H9 (cell line): ENCODE results near the gene TNXB. TPM values are rescaled to one million over a fixed set of nuclear protein-coding genes. Genes with fewer than 3 reads are reported as not detected.

Source experiments
- DNase-seq: peaks from one replicate; pipeline ENCODE4 v3.0.0-alpha.2; 2017
- H2AFZ ChIP-seq: one replicate; pipeline ENCODE4 v1.6.1; 2013; ENCODE audit warnings: mild to moderate bottlenecking, low read length, control low read depth, moderate library complexity
- H2AK5ac ChIP-seq: 2 replicates; pipeline ENCODE4 v1.6.1; 2013; ENCODE audit warnings: low read length, control low read depth, mixed read lengths; ENCODE audit not compliant: insufficient read length
- H2BK120ac ChIP-seq: one replicate; pipeline ENCODE4 v1.6.1; 2013; ENCODE audit warnings: low read depth, mild to moderate bottlenecking, low read length, control low read depth, inconsistent platforms; ENCODE audit not compliant: poor library complexity, severe bottlenecking
- H2BK12ac ChIP-seq: 2 replicates; pipeline ENCODE4 v1.6.1; 2013; ENCODE audit warnings: low read length, control low read depth, mixed read lengths, low read depth; ENCODE audit not compliant: insufficient read length
- H2BK15ac ChIP-seq: 2 replicates; pipeline ENCODE4 v1.6.1; 2013; ENCODE audit warnings: low read depth, low read length, control low read depth
- H2BK20ac ChIP-seq: one replicate; pipeline ENCODE4 v1.6.1; 2013; ENCODE audit warnings: low read depth, mild to moderate bottlenecking, low read length, control low read depth, inconsistent platforms; ENCODE audit not compliant: poor library complexity, severe bottlenecking
- H2BK5ac ChIP-seq: 2 replicates; pipeline ENCODE4 v1.6.1; 2013; ENCODE audit warnings: low read length, control low read depth, mixed read lengths; ENCODE audit not compliant: insufficient read length
- H3K14ac ChIP-seq: 2 replicates; pipeline ENCODE4 v1.6.1; 2013; ENCODE audit warnings: low read length, control low read depth; ENCODE audit not compliant: insufficient read depth
- H3K18ac ChIP-seq: 2 replicates; pipeline ENCODE4 v1.6.1; 2013; ENCODE audit warnings: low read depth, mild to moderate bottlenecking, mixed read lengths, low read length, control low read depth; ENCODE audit not compliant: insufficient read length
- H3K23ac ChIP-seq: 2 replicates; pipeline ENCODE4 v1.6.1; 2013; ENCODE audit warnings: low read length, control low read depth, mixed read lengths, low read depth; ENCODE audit not compliant: insufficient read length
- H3K23me2 ChIP-seq: 2 replicates; pipeline ENCODE4 v1.6.1; 2013; ENCODE audit warnings: low read depth, mild to moderate bottlenecking, mixed read lengths, low read length, control low read depth; ENCODE audit not compliant: insufficient read length, poor library complexity, severe bottlenecking
- H3K27ac ChIP-seq: 2 replicates; pipeline ENCODE4 v1.5.1; 2013; ENCODE audit warnings: low read length, control low read depth, mixed read lengths, low read depth; ENCODE audit not compliant: insufficient read length
- H3K27me3 ChIP-seq: 2 replicates; pipeline ENCODE4 v1.6.1; 2013; ENCODE audit warnings: low read length, control low read depth, inconsistent platforms; ENCODE audit not compliant: insufficient read depth
- H3K4ac ChIP-seq: 2 replicates; pipeline ENCODE4 v1.6.1; 2013; ENCODE audit warnings: low read depth, mild to moderate bottlenecking, control low read depth, inconsistent platforms, low read length, moderate library complexity
- H3K4me1 ChIP-seq: 2 replicates; pipeline ENCODE4 v1.6.1; 2013; ENCODE audit warnings: low read length, control low read depth, inconsistent platforms; ENCODE audit not compliant: insufficient read depth
- H3K4me2 ChIP-seq: 2 replicates; pipeline ENCODE4 v1.6.1; 2013; ENCODE audit warnings: low read length, control low read depth, mixed read lengths; ENCODE audit not compliant: insufficient read length, insufficient read depth
- H3K56ac ChIP-seq: 2 replicates; pipeline ENCODE4 v1.6.1; 2013; ENCODE audit warnings: low read depth, mild to moderate bottlenecking, mixed read lengths, low read length, control low read depth; ENCODE audit not compliant: insufficient read length
- H3K79me1 ChIP-seq: 2 replicates; pipeline ENCODE4 v1.6.1; 2013; ENCODE audit warnings: low read depth, mild to moderate bottlenecking, moderate library complexity, low read length, control low read depth, inconsistent platforms; ENCODE audit not compliant: insufficient read depth, poor library complexity, severe bottlenecking
- H3K79me2 ChIP-seq: 2 replicates; pipeline ENCODE4 v1.6.1; 2013; ENCODE audit warnings: low read length, control low read depth, inconsistent platforms; ENCODE audit not compliant: insufficient read depth
- H3K9ac ChIP-seq: 2 replicates; pipeline ENCODE4 v1.6.1; 2013; ENCODE audit warnings: low read length, control low read depth, mixed read lengths; ENCODE audit not compliant: insufficient read length; ENCODE audit errors: extremely low read depth
- H3K9me3 ChIP-seq: one replicate; pipeline ENCODE4 v1.6.1; 2013; ENCODE audit warnings: low read depth, low read length, inconsistent platforms; ENCODE audit not compliant: control insufficient read depth
- H3T11ph ChIP-seq: one replicate; pipeline ENCODE4 v1.6.1; 2013; ENCODE audit warnings: mild to moderate bottlenecking, low read length, control low read depth, inconsistent platforms
- H4K20me1 ChIP-seq: one replicate; pipeline ENCODE4 v1.6.1; 2013; ENCODE audit not compliant: control insufficient read depth, insufficient read length, insufficient read depth
- H4K5ac ChIP-seq: 2 replicates; pipeline ENCODE4 v1.6.1; 2013; ENCODE audit warnings: low read depth, mild to moderate bottlenecking, mixed read lengths, low read length, control low read depth; ENCODE audit not compliant: insufficient read length
- H4K8ac ChIP-seq: replicated peaks from 2 replicates; pipeline ENCODE4 v1.6.1; 2013; ENCODE audit warnings: low read length, control low read depth, mixed read lengths, low read depth; ENCODE audit not compliant: insufficient read length
- H4K91ac ChIP-seq: 2 replicates; pipeline ENCODE4 v1.6.1; 2013; ENCODE audit warnings: low read depth, mild to moderate bottlenecking, moderate library complexity, mixed read lengths, low read length, control low read depth; ENCODE audit not compliant: insufficient read length
- H3K27ac Mint-ChIP-seq, 3 experiments: 2 replicates in 2 of 3; 3 replicates in 1 of 3; pipeline ENCODE4 v1.8.0; 2020 to 2021; ENCODE audit warnings: mixed read lengths in 3 of 3, mild to moderate bottlenecking in 1 of 3, moderate library complexity in 1 of 3
- H3K27me3 Mint-ChIP-seq: 2 replicates; pipeline ENCODE4 v1.8.0; 2021; ENCODE audit warnings: low read depth, mild to moderate bottlenecking, moderate library complexity, mixed read lengths
- H3K36me3 Mint-ChIP-seq, 3 experiments: 2 replicates in 2 of 3; 3 replicates in 1 of 3; pipeline ENCODE4 v1.8.0; 2020 to 2021; ENCODE audit warnings: low read depth in 3 of 3, mixed read lengths in 3 of 3; ENCODE audit not compliant: insufficient read depth in 1 of 3
- H3K4me1 Mint-ChIP-seq, 2 experiments: 2 replicates each; pipeline ENCODE4 v1.8.0; 2020; ENCODE audit warnings: mixed read lengths in 2 of 2
- H3K4me3 Mint-ChIP-seq, 2 experiments: 2 replicates in 1 of 2; 3 replicates in 1 of 2; pipeline ENCODE4 v1.8.0; 2020 to 2021; ENCODE audit warnings: mild to moderate bottlenecking in 2 of 2, mixed read lengths in 2 of 2, moderate library complexity in 1 of 2
- H3K9me3 Mint-ChIP-seq, 2 experiments: 2 replicates in 1 of 2; 3 replicates in 1 of 2; pipeline ENCODE4 v1.8.0; 2020; ENCODE audit warnings: mild to moderate bottlenecking in 2 of 2, mixed read lengths in 2 of 2, moderate library complexity in 1 of 2
- CTCF ChIP-seq: fragments of 200-600 bp; sonication (generic); conservative IDR thresholded peaks from 3 replicates; pipeline ENCODE4 v1.8.0; 2021; ENCODE audit warnings: antibody characterized with exemption, mild to moderate bottlenecking
- WGBS: extraction: QIAGEN DNeasy Blood & Tissue Kit; methylation state at CpG from one replicate; pipeline ENCODE4 v1.1.7; 2013; ENCODE audit warnings: missing lambda C conversion rate, low lambda C conversion rate, mixed read lengths; ENCODE audit not compliant: insufficient read length; ENCODE audit errors: extremely low coverage; 5-methylcytosine and 5-hydroxymethylcytosine counted together
- total RNA-seq: library from RNA; stranded (reverse); gene quantifications from 2 replicates; pipeline ENCODE4 v1.2.1, GENCODE V29; 2021

The TNXB gene
- total RNA-seq, 1 experiment from 2014 or later, result 5.0 TPM

GRCh38 chr6:32151181-32151862 lies 42.2 kb upstream of the TNXB start:
- H2BK12ac ChIP-seq, result no peak overlapping the region
- H3T11ph ChIP-seq, result no peak overlapping the region
- no peak overlapping the region for H2BK5ac ChIP-seq
- H3K79me2 ChIP-seq, result no peaks in the 10 kb centered on the region; the same call in 1 of the 2 replicates
- H3K18ac ChIP-seq, result no peak overlapping the region
- H3K9me3 ChIP-seq, result no peaks in the 10 kb centered on the region
- no peak overlapping the region for H3K9ac ChIP-seq
- H3K4me1 ChIP-seq, result peaks cover 7% of the 10 kb centered on the region
- H2BK120ac ChIP-seq, result no peak overlapping the region
- Mint-ChIP-seq H3K27ac (no peak overlapping the region), H3K4me3 (peak overlapping the region; percentile 49 to 98), H3K36me3 (peaks cover 11 to 15% (median 11%) of the 10 kb centered on the region in 3 experiments; a peak in 6 of 7 replicates), H3K9me3 (no peaks in the 10 kb centered on the region; a peak in 1 of 5 replicates), H3K27me3 (peaks cover 4% of the 10 kb centered on the region), H3K4me1 (peaks cover 41 to 62% of the 10 kb centered on the region in 2 experiments)
- no CpG with 5 or more reads among the region's 8 CpGs for whole genome bisulfite sequencing
- no peak overlapping the region for H4K8ac ChIP-seq
- H2BK15ac ChIP-seq, result no peak overlapping the region
- no peak for TF ChIP-seq CTCF
- no peak overlapping the region for H3K14ac ChIP-seq
- H2AFZ ChIP-seq, result no peak overlapping the region
- no peaks in the 10 kb centered on the region; the same call in 1 of the 2 replicates for H3K27me3 ChIP-seq
- H2BK20ac ChIP-seq, result no peak overlapping the region
- no peak overlapping the region for H3K23ac ChIP-seq
- H3K23me2 ChIP-seq, result peaks cover 41% of the 10 kb centered on the region
- no peak overlapping the region for H3K56ac ChIP-seq
- H3K79me1 ChIP-seq, result no peaks in the 10 kb centered on the region
- no peak overlapping the region for H3K27ac ChIP-seq
- no peak for DNase-seq
- H4K20me1 ChIP-seq, result no peaks in the 10 kb centered on the region
- H3K4ac ChIP-seq, result no peak overlapping the region
- H3K4me2 ChIP-seq, result peak overlapping the region; percentile 81
- no peak overlapping the region for H4K91ac ChIP-seq
- H2AK5ac ChIP-seq, result no peak overlapping the region
- no peak overlapping the region for H4K5ac ChIP-seq
